NCI-H82 treated with DMSO at 0.1 percent for 48 hours (cell line): ENCODE results near the gene ABCG5.
A peak's percentile ranks its signal among the peaks of the same experiment; 100 is the strongest.

Experiments
- DNase-seq: peaks from one replicate; lab custom pipeline; 2025; ENCODE audit not compliant: unreplicated experiment; lab: John Stamatoyannopoulos, UW

ABCG5 gene

GRCh38 chr2:43810888-43811287 is 27.8 kb downstream of the ABCG5 start:
- no peak for DNase-seq

GRCh38 chr2:43810452-43810851 is 28.2 kb downstream of the ABCG5 start:
- no peak for DNase-seq

GRCh38 chr2:43806719-43807031 is 32.0 kb downstream of the ABCG5 start:
- no peak for DNase-seq

GRCh38 chr2:43803113-43803512 is 35.5 kb downstream of the ABCG5 start:
- DNase-seq = no peak

GRCh38 chr2:43802135-43802534 is 36.5 kb downstream of the ABCG5 start:
- no peak for DNase-seq

GRCh38 chr2:43800894-43801293 is 37.7 kb downstream of the ABCG5 start:
- DNase-seq = no peak

GRCh38 chr2:43798300-43798699 is 40.3 kb downstream of the ABCG5 start:
- peak; percentile 8 for DNase-seq

- DNase-seq = no peak
These were observed 42.4 kb downstream of the ABCG5 start for GRCh38 chr2:43796206-43796605.

- DNase-seq = no peak
These were observed 43.7 kb downstream of the ABCG5 start for GRCh38 chr2:43794956-43795355.

GRCh38 chr2:43792653-43793052 is 46.0 kb downstream of the ABCG5 start:
- DNase-seq = no peak

- no peak for DNase-seq
These were observed 47.4 kb downstream of the ABCG5 start for GRCh38 chr2:43791035-43791765.

GRCh38 chr2:43790147-43790546 is 48.5 kb downstream of the ABCG5 start:
- no peak for DNase-seq

- DNase-seq = no peak
These were observed 50.0 kb downstream of the ABCG5 start for GRCh38 chr2:43788646-43789045.

- no peak for DNase-seq
These were observed 50.7 kb downstream of the ABCG5 start for GRCh38 chr2:43787895-43788294.

GRCh38 chr2:43778233-43778632 is 60.4 kb downstream of the ABCG5 start:
- DNase-seq = no peak

- no peak for DNase-seq
These were observed 61.2 kb downstream of the ABCG5 start for GRCh38 chr2:43777306-43777926.

GRCh38 chr2:43776324-43776723 is 62.3 kb downstream of the ABCG5 start:
- no peak for DNase-seq

- no peak for DNase-seq
These were observed 64.0 kb downstream of the ABCG5 start for GRCh38 chr2:43774617-43775016.

- DNase-seq = peak; percentile 79
These were observed 64.6 kb downstream of the ABCG5 start, which contains the start of gene DYNC2LI1 for GRCh38 chr2:43773876-43774613. TSS of gene DYNC2LI1 (plus strand) at chr2:43774039. CDS start at chr2:43774139, 100 bp downstream.

GRCh38 chr2:43766006-43766405 is 72.6 kb downstream of the ABCG5 start:
- DNase-seq = no peak

GRCh38 chr2:43764086-43764705 is 74.4 kb downstream of the ABCG5 start:
- DNase-seq = no peak

- no peak for DNase-seq
These were observed 75.5 kb downstream of the ABCG5 start for GRCh38 chr2:43763091-43763490.
